Right lobe of liver (tissue), 4 donors: ENCODE measurements around the gene ITGB3.

ENCODE experiments used
- POLR2A ChIP-seq: fragments of 450-650 bp; IDR thresholded peaks from one replicate; pipeline ENCODE4 v1.6.1; 2017; ENCODE audit warnings: antibody characterized with exemption, mild to moderate bottlenecking
- TF ChIP-seq, protein P1 (sequence below), 4 donors: fragments of 200-600 bp in 3 of 4; fragments of 450-650 bp in 1 of 4; IDR thresholded peaks; one replicate each; pipeline versions ENCODE4 v1.5.1 to v1.8.0; 2016 to 2022; ENCODE audit warnings: antibody characterized with exemption in 4 of 4, mild to moderate bottlenecking in 2 of 4
- donor health status: DM: no; HTN: no; CAD: no.
- donor health status: DM: no; HTN: no; CAD: no.
- donor health status: DM: no; HTN: yes; CAD: no.

DNA sequence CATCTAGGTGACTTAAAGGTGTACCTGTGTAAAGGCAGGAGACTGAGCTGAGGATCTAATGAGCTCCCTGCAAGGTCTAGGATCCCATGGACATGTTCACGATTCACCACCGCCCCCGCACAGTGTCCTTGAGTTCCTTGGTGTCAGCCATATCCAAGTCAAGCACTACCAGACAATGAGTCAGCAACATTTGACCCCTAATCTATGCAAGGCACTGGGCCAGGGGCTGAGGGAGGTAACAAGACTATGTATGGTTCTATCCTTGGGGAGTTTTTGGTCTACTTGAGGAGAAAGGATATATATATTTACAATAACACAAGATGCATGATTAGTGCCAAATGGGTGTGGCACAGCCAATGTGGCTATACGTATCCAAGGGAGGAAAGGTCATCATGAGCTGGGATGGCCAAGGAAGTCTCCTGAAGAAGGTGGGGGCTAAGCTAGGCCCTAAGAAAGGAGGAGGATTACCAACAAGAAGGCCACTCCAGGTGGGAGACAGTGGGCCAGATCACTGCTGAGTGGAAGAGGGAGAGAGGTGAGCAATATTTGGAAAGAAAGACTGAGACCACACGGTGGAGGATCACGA, 35.0 kb downstream of the ITGB3 start:
- TF ChIP-seq, protein P1, sequence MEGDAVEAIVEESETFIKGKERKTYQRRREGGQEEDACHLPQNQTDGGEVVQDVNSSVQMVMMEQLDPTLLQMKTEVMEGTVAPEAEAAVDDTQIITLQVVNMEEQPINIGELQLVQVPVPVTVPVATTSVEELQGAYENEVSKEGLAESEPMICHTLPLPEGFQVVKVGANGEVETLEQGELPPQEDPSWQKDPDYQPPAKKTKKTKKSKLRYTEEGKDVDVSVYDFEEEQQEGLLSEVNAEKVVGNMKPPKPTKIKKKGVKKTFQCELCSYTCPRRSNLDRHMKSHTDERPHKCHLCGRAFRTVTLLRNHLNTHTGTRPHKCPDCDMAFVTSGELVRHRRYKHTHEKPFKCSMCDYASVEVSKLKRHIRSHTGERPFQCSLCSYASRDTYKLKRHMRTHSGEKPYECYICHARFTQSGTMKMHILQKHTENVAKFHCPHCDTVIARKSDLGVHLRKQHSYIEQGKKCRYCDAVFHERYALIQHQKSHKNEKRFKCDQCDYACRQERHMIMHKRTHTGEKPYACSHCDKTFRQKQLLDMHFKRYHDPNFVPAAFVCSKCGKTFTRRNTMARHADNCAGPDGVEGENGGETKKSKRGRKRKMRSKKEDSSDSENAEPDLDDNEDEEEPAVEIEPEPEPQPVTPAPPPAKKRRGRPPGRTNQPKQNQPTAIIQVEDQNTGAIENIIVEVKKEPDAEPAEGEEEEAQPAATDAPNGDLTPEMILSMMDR (IDR thresholded peaks at IDR 0.05), result no peak
- TF ChIP-seq POLR2A, result no peak
